Measurements from ENCODE around the gene ZRSR2. TPM values are rescaled to one million over a fixed set of nuclear protein-coding genes. Genes with fewer than 3 reads are reported as not detected.
A peak's percentile ranks its signal among the peaks of the same experiment; 100 is the strongest.

Gene ZRSR2
- polyA plus RNA-seq, 1 donor = 18.5 TPM

DNA sequence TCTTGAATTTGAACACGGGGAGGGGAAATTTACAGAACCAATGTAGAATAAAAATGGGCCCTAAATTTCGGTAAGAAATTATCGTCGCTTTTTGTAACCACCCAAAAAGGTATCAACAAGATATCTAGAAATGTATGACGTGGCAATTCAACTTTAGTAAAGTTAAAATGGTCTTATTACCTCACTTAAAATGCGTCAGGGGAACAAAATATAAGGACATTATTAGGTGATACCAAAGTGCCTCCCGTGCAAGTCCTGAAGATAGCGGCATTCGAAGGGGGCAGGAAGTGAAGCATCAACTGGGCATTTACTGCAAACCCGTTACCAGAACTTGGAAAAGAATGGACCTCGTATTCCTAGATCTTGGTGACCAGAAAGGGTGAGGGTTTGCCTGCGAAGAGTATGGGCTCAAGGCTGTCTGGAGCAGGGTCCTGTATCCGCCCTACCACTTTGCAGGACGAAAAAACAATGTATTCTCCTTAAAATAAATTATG lies 63.3 kb downstream of the ZRSR2 start:
- DNase-seq = no peak

DNA sequence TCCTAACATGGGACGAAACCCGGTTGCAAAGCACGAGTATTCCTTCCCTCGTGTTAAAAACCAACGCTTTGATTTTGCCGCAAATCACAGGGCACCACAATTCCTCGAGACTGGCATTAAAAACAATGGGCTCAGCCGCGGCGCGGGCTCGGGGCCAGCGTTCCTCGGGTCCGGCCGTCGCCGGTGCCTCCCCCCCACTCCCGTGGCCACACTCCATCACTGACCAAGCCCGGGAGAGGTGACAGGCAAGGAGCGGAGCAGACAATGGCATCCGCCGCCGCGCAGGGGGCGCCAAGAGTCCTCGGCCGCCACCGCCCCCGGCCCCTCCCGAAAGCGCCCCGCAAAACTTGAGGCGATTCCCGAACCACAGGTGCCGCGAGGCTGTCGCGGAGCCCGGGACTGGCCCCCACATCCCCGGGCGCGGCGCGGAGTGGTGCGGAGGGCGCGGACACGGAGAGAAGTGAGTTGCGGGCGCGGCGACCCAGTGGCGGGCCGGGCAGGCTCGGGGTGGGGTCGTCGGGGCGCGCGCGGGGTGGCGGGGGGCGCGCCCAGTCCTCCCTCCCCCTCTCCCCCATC lies 63.9 kb downstream of the ZRSR2 start:
- no peak for DNase-seq

- peak; percentile 89 for DNase-seq
These were observed 64.7 kb downstream of the ZRSR2 start, which contains the start of gene AP1S2 for GRCh38 chrX:15854712-15855567. Gene AP1S2, minus strand, starts transcription at chrX:15854813. Its CDS starts 2,289 bp downstream, at chrX:15852524.

DNA sequence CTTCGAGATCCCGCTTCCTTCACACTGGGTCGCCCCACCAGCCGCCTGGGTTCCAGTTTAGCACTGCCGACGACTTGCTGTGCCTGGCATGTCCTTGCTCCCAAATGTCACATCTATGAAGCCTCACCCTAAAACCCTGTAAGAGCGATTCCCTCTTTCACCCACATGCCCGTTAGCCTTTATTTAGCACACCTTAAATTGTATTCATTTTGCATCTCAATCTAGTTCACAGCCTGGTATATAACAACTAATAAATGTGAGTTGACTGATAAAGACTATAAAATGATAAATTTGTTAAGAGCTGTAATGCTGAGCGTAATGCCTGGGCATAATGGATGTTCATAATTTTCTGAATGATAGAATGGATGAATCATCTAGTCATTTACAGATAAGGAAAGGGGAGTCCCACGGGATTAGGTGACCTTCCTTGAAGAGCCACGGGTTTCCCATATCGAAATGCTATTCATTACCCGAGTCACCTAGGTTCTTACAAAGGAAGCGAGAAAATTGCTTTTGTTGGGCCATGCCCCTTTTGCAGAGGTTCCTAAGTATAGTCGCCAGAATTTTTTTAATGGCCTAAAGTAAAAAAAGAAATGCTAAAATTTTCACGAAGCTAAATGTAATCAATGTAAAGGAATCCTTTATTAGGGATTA lies 65.4 kb downstream of the ZRSR2 start:
- DNase-seq = no peak

DNA sequence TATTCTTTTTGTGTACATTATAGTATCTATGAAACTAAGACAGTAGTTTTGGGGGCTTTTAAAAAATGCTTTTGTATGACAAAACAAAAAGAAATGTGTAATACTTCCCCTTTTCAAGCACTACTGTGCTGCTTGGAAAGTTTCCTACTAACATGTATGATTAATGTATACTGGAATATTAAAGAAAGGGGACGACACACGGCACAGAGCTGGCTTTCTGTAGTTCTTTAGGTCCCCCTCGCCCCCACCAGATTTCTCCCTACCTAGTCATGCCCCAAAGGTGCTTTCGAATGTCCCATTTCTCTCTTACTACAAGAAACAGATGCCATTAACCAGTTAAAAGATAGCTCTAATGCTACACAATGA lies 65.9 kb downstream of the ZRSR2 start:
- DNase-seq = no peak

DNA sequence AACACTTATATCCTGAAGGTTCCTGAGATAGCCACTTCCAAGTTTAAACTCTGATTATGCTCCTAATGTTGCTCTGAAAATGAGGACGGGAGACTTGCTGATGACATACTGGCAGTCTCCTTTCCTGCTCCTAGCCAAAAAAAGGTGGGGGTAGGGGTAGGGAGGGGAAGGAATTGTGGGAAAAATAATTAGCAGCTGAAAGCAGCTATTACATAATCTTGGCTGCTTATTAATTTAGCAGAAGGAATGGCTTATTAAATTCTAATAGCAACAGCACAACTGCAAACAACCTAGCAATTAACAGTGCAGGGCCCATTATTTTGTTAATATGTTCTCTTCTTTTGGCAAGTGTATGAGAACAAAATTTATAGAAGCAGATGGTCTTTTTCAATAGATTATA lies 66.4 kb downstream of the ZRSR2 start:
- no peak for DNase-seq

DNA sequence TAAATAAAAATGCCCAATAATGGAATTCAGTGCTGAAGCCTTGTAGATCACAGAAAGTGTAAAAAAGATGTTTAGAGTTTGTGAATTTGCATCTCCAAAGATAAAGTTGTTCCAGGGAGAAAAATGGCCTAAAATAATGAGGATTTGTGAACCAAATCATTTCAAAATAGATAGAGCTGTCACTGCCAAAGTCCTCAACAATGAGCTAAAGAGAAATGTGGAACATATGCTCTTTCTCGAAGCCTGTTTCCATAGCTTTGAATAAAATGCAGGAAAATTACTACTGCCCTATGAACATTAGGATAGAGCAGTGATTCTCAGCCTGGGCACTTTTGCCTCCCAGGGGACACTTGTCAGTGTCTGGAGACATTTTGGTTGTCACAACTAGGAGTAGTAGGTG lies 67.8 kb downstream of the ZRSR2 start:
- DNase-seq = no peak

DNA sequence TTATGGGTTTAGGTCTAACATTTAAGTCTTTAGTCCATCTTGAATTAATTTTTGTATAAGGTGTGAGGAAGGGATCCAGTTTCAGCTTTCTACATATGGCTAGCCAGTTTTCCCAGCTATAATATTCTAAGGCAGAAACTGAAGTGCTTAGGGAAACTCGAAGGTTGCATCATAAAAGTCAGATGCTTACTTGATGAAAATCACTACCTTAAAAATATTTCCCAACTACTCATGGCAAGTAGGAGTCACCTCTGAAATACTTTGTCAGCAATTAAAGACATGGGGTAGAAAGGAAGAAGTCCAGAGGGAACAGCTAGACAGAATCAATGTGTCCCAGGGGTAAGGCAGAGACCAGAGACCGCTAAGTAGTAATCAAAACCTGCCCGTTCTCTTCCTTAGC lies 70.6 kb downstream of the ZRSR2 start:
- no peak for DNase-seq

GRCh38 chrX:15864023-15864422 lies 73.7 kb downstream of the ZRSR2 start:
- DNase-seq = no peak

GRCh38 chrX:15864629-15865028 lies 74.3 kb downstream of the ZRSR2 start:
- no peak for DNase-seq

DNA sequence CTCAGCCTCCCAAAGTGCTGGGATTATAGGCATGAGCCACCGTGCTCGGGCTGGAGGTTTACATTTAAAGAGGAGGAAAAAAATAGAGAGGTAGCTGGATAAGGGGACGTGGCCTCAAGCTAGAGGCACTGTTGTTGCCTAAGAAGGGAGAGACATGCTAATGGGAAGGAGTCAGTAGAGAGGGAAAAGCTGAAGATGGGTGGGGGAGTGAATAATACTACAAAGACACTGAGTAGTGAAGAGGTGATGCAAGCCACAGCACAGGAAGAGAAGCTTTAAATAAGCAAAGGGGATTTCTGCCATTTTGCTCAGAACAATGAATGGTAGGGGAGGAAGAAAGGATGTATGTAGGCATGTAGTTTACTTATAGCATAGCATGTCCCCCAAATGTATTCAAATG lies 75.9 kb downstream of the ZRSR2 start:
- DNase-seq = no peak

DNA sequence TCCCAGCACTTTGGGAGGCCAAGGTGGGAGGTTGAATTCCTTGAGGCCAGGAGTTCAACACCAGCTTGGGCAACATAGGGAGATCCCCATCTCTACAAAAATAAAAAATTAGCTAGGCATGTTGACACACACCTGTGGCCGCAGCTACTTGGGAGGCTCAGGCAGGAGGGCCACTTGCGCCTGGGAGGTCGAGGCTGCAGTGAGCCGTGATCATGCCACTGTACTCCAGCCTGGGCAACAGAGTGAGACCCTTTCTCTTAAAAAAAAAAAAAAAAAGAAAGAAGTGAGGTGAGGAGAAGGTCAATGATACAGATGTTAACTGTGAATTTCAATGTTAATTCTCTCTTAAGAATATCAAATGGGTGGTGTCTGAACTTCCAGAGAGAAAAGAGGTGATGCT lies 79.4 kb downstream of the ZRSR2 start:
- DNase-seq = no peak

GRCh38 chrX:15870310-15870709 lies 80.0 kb downstream of the ZRSR2 start:
- DNase-seq = no peak

Other genes starting within 250 kb of the ZRSR2 start
- gene ACE2, start 189.5 kb upstream of the ZRSR2 start, polyA plus RNA-seq (ENCODE audit: insufficient read length) = 55.0 TPM
- gene CLTRN, start 125.7 kb upstream of the ZRSR2 start, polyA plus RNA-seq (ENCODE audit: insufficient read length) = 21.4 TPM
- gene CA5B, start 52.2 kb upstream of the ZRSR2 start, polyA plus RNA-seq (ENCODE audit: insufficient read length) = 12.3 TPM
- gene AP1S2, start 64.3 kb downstream of the ZRSR2 start, polyA plus RNA-seq (ENCODE audit: insufficient read length) = 60.0 TPM